MCF 10A (cell line): ENCODE data around the gene WDR54. TPM values are rescaled to one million over a fixed set of nuclear protein-coding genes. Genes with fewer than 3 reads are reported as not detected.
"Not testable (repeated sequence)": the region's sequence is repeated elsewhere in the genome, so short reads cannot be mapped to it uniquely, and the experiment has no call there.

Experiments used
- BruUV-seq: library from RNA; stranded (reverse); fragments of 400-500 nt; replicated peaks from 2 replicates; lab custom pipeline; 2021; lab: Mats Ljungman, UMichigan
- CTCF ChIA-PET: fragments of 300-600 bp; sonication (Branson Sonifier 250); formaldehyde crosslinking; extraction: SDS; loops from one replicate; lab custom pipeline; 2021; ENCODE audit warnings: antibody characterized with exemption, inconsistent platforms; lab: Yijun Ruan, JAX
- POLR2A ChIA-PET: fragments of 300-600, 350-650 bp; sonication (Branson Sonifier 250); formaldehyde crosslinking; extraction: SDS; loops from one replicate; lab custom pipeline; 2020; ENCODE audit warnings: antibody characterized with exemption, inconsistent platforms; lab: Yijun Ruan, JAX
- DNase-seq: peaks from one replicate; pipeline ENCODE4 v3.0.0-alpha.2; 2018; ENCODE audit not compliant: unreplicated experiment
- H3K27ac Mint-ChIP-seq: one replicate; pipeline ENCODE4 v1.8.0; 2022; ENCODE audit warnings: mild to moderate bottlenecking, low read depth, mixed read lengths; ENCODE audit not compliant: unreplicated experiment
- H3K27me3 Mint-ChIP-seq: one replicate; pipeline ENCODE4 v1.8.0; 2022; ENCODE audit warnings: mixed read lengths; ENCODE audit not compliant: insufficient read depth, unreplicated experiment
- H3K36me3 Mint-ChIP-seq: one replicate; pipeline ENCODE4 v1.8.0; 2022; ENCODE audit warnings: mild to moderate bottlenecking, moderate library complexity, mixed read lengths; ENCODE audit not compliant: insufficient read depth, unreplicated experiment
- H3K4me1 Mint-ChIP-seq: one replicate; pipeline ENCODE4 v1.8.0; 2022; ENCODE audit warnings: mixed read lengths; ENCODE audit not compliant: insufficient read depth, unreplicated experiment
- H3K4me3 Mint-ChIP-seq: one replicate; pipeline ENCODE4 v1.8.0; 2022; ENCODE audit warnings: mild to moderate bottlenecking, moderate library complexity, mixed read lengths; ENCODE audit not compliant: unreplicated experiment
- H3K9me3 Mint-ChIP-seq: one replicate; pipeline ENCODE4 v1.8.0; 2022; ENCODE audit warnings: mixed read lengths; ENCODE audit not compliant: unreplicated experiment
- CTCF ChIP-seq: fragments of 200-600 bp; IDR thresholded peaks from one replicate; pipeline ENCODE4 v1.8.0; 2022; ENCODE audit warnings: antibody characterized with exemption, mild to moderate bottlenecking; ENCODE audit not compliant: unreplicated experiment
- intact Hi-C: fragments of 100-400 bp; cut with micrococcal nuclease; formaldehyde crosslinking; loops from 2 replicates; pipeline ENCODE4 v1.14.1; 2022
- total RNA-seq: library from RNA; stranded (reverse); gene quantifications from 2 replicates; pipeline ENCODE4 v1.2.3, GENCODE V29; 2022

Gene WDR54
- total RNA-seq, 1 experiment from 2014 or later = 19.9 TPM

GRCh38 chr2:74418312-74418711 lies 3.2 kb upstream of the WDR54 start:
- H3K9me3 Mint-ChIP-seq = no peaks in the 10 kb centered on the region
- H3K4me3 Mint-ChIP-seq = no peak overlapping the region
- H3K36me3 Mint-ChIP-seq = peaks cover 9% of the 10 kb centered on the region
- BruUV-seq = no TSS peak
- no peaks in the 10 kb centered on the region for H3K27me3 Mint-ChIP-seq
- ChIA-PET POLR2A (no interaction called here), CTCF (interaction anchor here (0.6 to 0.7 kb wide), 2 partner anchors 1133 to 1605 kb away, joined by 4 read pairs; no protein-coding TSS in a partner anchor)
- intact Hi-C loops = no loop called here
- TF ChIP-seq CTCF = no peak
- DNase-seq = no peak
- peaks cover 27% of the 10 kb centered on the region for H3K4me1 Mint-ChIP-seq
- H3K27ac Mint-ChIP-seq = no peak overlapping the region

GRCh38 chr2:74419345-74419744 lies 2.2 kb upstream of the WDR54 start:
- DNase-seq = no peak
- no peak overlapping the region for H3K4me3 Mint-ChIP-seq
- BruUV-seq = no TSS peak
- ChIA-PET CTCF (no interaction called here), POLR2A (no interaction called here)
- H3K27ac Mint-ChIP-seq = no peak overlapping the region
- TF ChIP-seq CTCF = no peak
- H3K4me1 Mint-ChIP-seq = peaks cover 27% of the 10 kb centered on the region
- no peaks in the 10 kb centered on the region for H3K9me3 Mint-ChIP-seq
- intact Hi-C loops = no loop called here
- H3K36me3 Mint-ChIP-seq = peaks cover 15% of the 10 kb centered on the region
- no peaks in the 10 kb centered on the region for H3K27me3 Mint-ChIP-seq

GRCh38 chr2:74420006-74420405 lies 1.5 kb upstream of the WDR54 start:
- Mint-ChIP-seq H3K27me3 (no peaks in the 10 kb centered on the region), H3K27ac (no peak overlapping the region), H3K4me3 (no peak overlapping the region), H3K9me3 (no peaks in the 10 kb centered on the region), H3K4me1 (peaks cover 27% of the 10 kb centered on the region), H3K36me3 (peaks cover 20% of the 10 kb centered on the region)
- no peak for TF ChIP-seq CTCF
- CTCF ChIA-PET = no interaction called here
- no peak for DNase-seq
- no TSS peak for BruUV-seq
- POLR2A ChIA-PET = interaction anchor here (0.7 to 3.7 kb wide), 3 partner anchors 12 to 38 kb away, joined by 3 to 19 read pairs (median 4); partner anchors contain the start of gene WBP1
- intact Hi-C loops = no loop called here

- Mint-ChIP-seq H3K4me3 (peak overlapping the region; percentile 87), H3K36me3 (peaks cover 26% of the 10 kb centered on the region), H3K4me1 (peaks cover 30% of the 10 kb centered on the region), H3K27ac (peak overlapping the region; percentile 82)
- ChIA-PET POLR2A (interaction anchor here (0.6 to 3.7 kb wide), 12 partner anchors 11 to 684 kb away, joined by 3 to 29 read pairs (median 4); partner anchors contain the start of genes AUP1, HTRA2, INO80B and MRPL53), CTCF (interaction anchor here (1.3 kb wide), 1 partner anchor 20 kb away, joined by 3 read pairs; no protein-coding TSS in a partner anchor)
- DNase-seq, H3K9me3 Mint-ChIP-seq, H3K27me3 Mint-ChIP-seq, intact Hi-C loops, BruUV-seq: not testable (repeated sequence)
These were observed 957 bp upstream of the WDR54 start for GRCh38 chr2:74420443-74421103.
